HCT116 (cell line): ENCODE results near the gene SEMA3B. TPM values are rescaled to one million over a fixed set of nuclear protein-coding genes. Genes with fewer than 3 reads are reported as not detected.

Experiments used
- ATAC-seq: fragments of 200-7000 bp; cut with Tn5 transposase; 2 replicates; pipeline ENCODE4 v1.9.1; 2020; ENCODE audit warnings: mild to moderate bottlenecking, moderate library complexity
- BruUV-seq: library from RNA; stranded (reverse); fragments of 400-500 nt; replicated peaks from 2 replicates; lab custom pipeline; 2021; lab: Mats Ljungman, UMichigan
- CTCF ChIA-PET: fragments of 300-600 bp; sonication (Branson Sonifier 250); formaldehyde crosslinking; loops from one replicate; lab custom pipeline; 2021; ENCODE audit warnings: antibody characterized with exemption; lab: Charles Lee
- POLR2A ChIA-PET: fragments of 300-600, 350-600 bp; sonication (Branson Sonifier 250); formaldehyde crosslinking; loops from one replicate; lab custom pipeline; 2021; ENCODE audit warnings: antibody characterized with exemption; lab: Charles Lee
- RAD21 ChIA-PET, 2 experiments: fragments of 300-600 bp; sonication (Branson Sonifier 250); formaldehyde crosslinking; loops; one replicate each; lab custom pipeline; 2023; ENCODE audit warnings: low total read pairs in 2 of 2; ENCODE audit not compliant: uncharacterized antibody in 2 of 2, unreplicated experiment in 2 of 2, low non-redundant PET in 1 of 2; lab: Charles Lee
- DNase-seq: peaks from one replicate; pipeline ENCODE4 v3.0.0-alpha.2; 2010; ENCODE audit warnings: low read depth, low spot score
- H2AFZ ChIP-seq: fragments of 200-600 bp; shearing (Covaris generic), sonication (generic); 2 replicates; pipeline ENCODE4 v1.6.1; 2017; ENCODE audit warnings: low read depth, mixed run types, mixed read lengths, antibody characterized with exemption, low read length; ENCODE audit not compliant: poor library complexity, severe bottlenecking
- H3K27ac ChIP-seq: 2 replicates; pipeline ENCODE4 v1.5.1; 2012; ENCODE audit warnings: low read depth, low read length
- H3K27me3 ChIP-seq: fragments of 200-600 bp; sonication (generic); 2 replicates; pipeline ENCODE4 v1.6.1; 2016; ENCODE audit warnings: mixed run types, low read length, mixed read lengths; ENCODE audit not compliant: insufficient read depth
- H3K36me3 ChIP-seq, 2 experiments: fragments of 200-500 bp in 1 of 2; fragments of 200-600 bp in 1 of 2; sonication (Bioruptor generic) in 1 of 2; sonication (generic) in 1 of 2; 2 replicates each; pipeline versions ENCODE4 v1.5.1 to v1.6.1; 2014 to 2016; ENCODE audit warnings: low read length in 2 of 2, inconsistent platforms in 1 of 2, mixed read lengths in 1 of 2, mixed run types in 1 of 2; ENCODE audit not compliant: insufficient read depth in 2 of 2, control insufficient read depth in 1 of 2
- H3K4me1 ChIP-seq, 2 experiments: fragments of 200-600 bp in 1 of 2; sonication (generic) in 1 of 2; 2 replicates each; pipeline versions ENCODE4 v1.5.1 to v1.6.1; 2012 to 2017; ENCODE audit warnings: low read length in 2 of 2, inconsistent platforms in 1 of 2, mild to moderate bottlenecking in 1 of 2, mixed read lengths in 1 of 2, mixed run types in 1 of 2, moderate library complexity in 1 of 2; ENCODE audit not compliant: insufficient read depth in 2 of 2, control insufficient read depth in 1 of 2
- H3K4me2 ChIP-seq: fragments of 200-600 bp; sonication (generic); 2 replicates; pipeline ENCODE4 v1.6.1; 2017; ENCODE audit warnings: mixed run types, low read length, mixed read lengths
- H3K4me3 ChIP-seq, 2 experiments: fragments of 200-600 bp in 1 of 2; sonication (generic) in 1 of 2; replicated peaks in 1 of 2; 2 replicates each; pipeline ENCODE4 v1.5.1; 2011 to 2016; ENCODE audit warnings: low read length in 2 of 2, control low read depth in 1 of 2, low read depth in 1 of 2, mild to moderate bottlenecking in 1 of 2, mixed read lengths in 1 of 2, mixed run types in 1 of 2
- H3K79me2 ChIP-seq: fragments of 200-600 bp; sonication (generic); 2 replicates; pipeline ENCODE4 v1.6.1; 2017; ENCODE audit warnings: mild to moderate bottlenecking, mixed run types, low read length, moderate library complexity, mixed read lengths; ENCODE audit not compliant: insufficient read depth
- H3K9ac ChIP-seq: fragments of 200-600 bp; sonication (generic); 2 replicates; pipeline ENCODE4 v1.6.1; 2016; ENCODE audit warnings: low read length, mixed read lengths
- H3K9me2 ChIP-seq: fragments of 200-600 bp; sonication (generic), shearing (Covaris generic); 2 replicates; pipeline ENCODE4 v1.6.1; 2017; ENCODE audit warnings: mixed run types, mild to moderate bottlenecking, moderate library complexity; ENCODE audit not compliant: insufficient read depth
- H3K9me3 ChIP-seq, 2 experiments: fragments of 200-500 bp in 1 of 2; fragments of 200-600 bp in 1 of 2; sonication (Bioruptor generic) in 1 of 2; sonication (generic) in 1 of 2; 2 replicates each; pipeline ENCODE4 v1.6.1; 2014 to 2017; ENCODE audit warnings: low read length in 2 of 2, mixed read lengths in 2 of 2, inconsistent platforms in 1 of 2, low read depth in 1 of 2, mild to moderate bottlenecking in 1 of 2, mixed run types in 1 of 2, moderate library complexity in 1 of 2; ENCODE audit not compliant: control insufficient read depth in 1 of 2, insufficient read depth in 1 of 2
- H4K20me1 ChIP-seq: fragments of 200-600 bp; sonication (generic), shearing (Covaris generic); 2 replicates; pipeline ENCODE4 v1.6.1; 2017; ENCODE audit warnings: mixed run types, mild to moderate bottlenecking, moderate library complexity; ENCODE audit not compliant: insufficient read depth
- CBX3 ChIP-seq: IDR thresholded peaks from 2 replicates; pipeline ENCODE4 v1.6.1; 2012; ENCODE audit warnings: low read depth
- EGR1 ChIP-seq: IDR thresholded peaks from 2 replicates; pipeline ENCODE4 v1.6.1; 2012; ENCODE audit warnings: low read depth
- EZH2 ChIP-seq: fragments of 200-600 bp; sonication (generic); IDR thresholded peaks from 2 replicates; pipeline ENCODE4 v1.6.1; 2017; ENCODE audit warnings: antibody characterized with exemption, mixed run types
- EZH2phosphoT487 ChIP-seq: fragments of 200-600 bp; IDR thresholded peaks from 2 replicates; pipeline ENCODE4 v1.6.1; 2018; ENCODE audit warnings: antibody characterized with exemption, borderline replicate concordance
- FOSL1 ChIP-seq: IDR thresholded peaks from 2 replicates; pipeline ENCODE4 v1.6.1; 2012; ENCODE audit warnings: low read depth
- JUND ChIP-seq: IDR thresholded peaks from 2 replicates; pipeline ENCODE4 v1.6.1; 2012
- POLR2A ChIP-seq: IDR thresholded peaks from 2 replicates; pipeline ENCODE4 v1.7.0; 2011; ENCODE audit warnings: borderline replicate concordance; ENCODE audit not compliant: insufficient read depth, insufficient read length; ENCODE audit errors: extremely low read depth
- POLR2AphosphoS5 ChIP-seq: IDR thresholded peaks from 2 replicates; pipeline ENCODE4 v1.6.1; 2011; ENCODE audit warnings: mild to moderate bottlenecking, low read depth, low read length, moderate library complexity
- TCF7L2 ChIP-seq: IDR thresholded peaks from 2 replicates; pipeline ENCODE4 v1.7.0; 2011; ENCODE audit warnings: borderline replicate concordance, inconsistent platforms; ENCODE audit not compliant: insufficient read depth, insufficient read length; ENCODE audit errors: extremely low read depth
- ZBTB33 ChIP-seq: IDR thresholded peaks from 2 replicates; pipeline ENCODE4 v1.6.1; 2011; ENCODE audit warnings: mild to moderate bottlenecking, low read length, moderate library complexity; ENCODE audit not compliant: insufficient replicate concordance; ENCODE audit errors: extremely low read depth
- ZNF274 ChIP-seq: fragments of 200-500 bp; sonication (Bioruptor generic); IDR thresholded peaks from 2 replicates; pipeline ENCODE4 v1.6.1; 2014; ENCODE audit warnings: mild to moderate bottlenecking, low read depth, low read length, inconsistent platforms
- intact Hi-C: fragments of 100-400 bp; cut with micrococcal nuclease; formaldehyde crosslinking; loops from 2 replicates; pipeline ENCODE4 v1.10.0; 2022
- total RNA-seq: library from RNA; stranded (reverse); gene quantifications from one replicate; pipeline ENCODE4 v1.2.1, GENCODE V29; 2021; ENCODE audit not compliant: unreplicated experiment
- TF ChIP-seq, protein P1 (sequence below): IDR thresholded peaks from 2 replicates; pipeline ENCODE4 v1.6.1; 2012

The SEMA3B gene
- total RNA-seq, 1 experiment from 2014 or later: 46.2 TPM

GRCh38 chr3:50299638-50299928 lies 30.6 kb downstream of the SEMA3B start:
- Histone ChIP-seq H3K27ac (peak overlapping the region; percentile 73), H4K20me1 (no peaks in the 10 kb centered on the region), H3K9ac (peak overlapping the region; percentile 72), H3K9me3 (no peaks in the 10 kb centered on the region), H3K36me3 (no peaks in the 10 kb centered on the region), H3K4me1 (peaks cover 21 to 49% of the 10 kb centered on the region in 2 experiments), H3K79me2 (peaks cover 3% of the 10 kb centered on the region; the same call in 1 of the 2 replicates), H3K9me2 (no peaks in the 10 kb centered on the region), H3K27me3 (no peaks in the 10 kb centered on the region), H3K4me3 (peak overlapping the region; percentile 48 to 92), H2AFZ (no peak overlapping the region), H3K4me2 (peak overlapping the region; percentile 97)
- ChIA-PET CTCF (interaction anchor here (0.9 to 1.4 kb wide), 8 partner anchors 18 to 71 kb away, joined by 3 to 9 read pairs (median 5); partner anchors contain the start of gene TUSC2), RAD21 (interaction anchor here (0.5 to 1.3 kb wide), 8 partner anchors 13 to 1178 kb away, joined by 3 to 5 read pairs (median 4); no protein-coding TSS in a partner anchor), POLR2A (interaction anchor here (0.6 to 2.0 kb wide), 10 partner anchors 16 to 105 kb away, joined by 3 to 12 read pairs (median 4); partner anchors contain the start of genes GNAI2, RASSF1 and TUSC2)
- intact Hi-C loops: no loop called here
- no peak for DNase-seq
- BruUV-seq: no TSS peak
- TF ChIP-seq FOSL1: no peak
- TF ChIP-seq EZH2phosphoT487: no peak
- no peak for TF ChIP-seq JUND
- ATAC-seq: no peak

DNA sequence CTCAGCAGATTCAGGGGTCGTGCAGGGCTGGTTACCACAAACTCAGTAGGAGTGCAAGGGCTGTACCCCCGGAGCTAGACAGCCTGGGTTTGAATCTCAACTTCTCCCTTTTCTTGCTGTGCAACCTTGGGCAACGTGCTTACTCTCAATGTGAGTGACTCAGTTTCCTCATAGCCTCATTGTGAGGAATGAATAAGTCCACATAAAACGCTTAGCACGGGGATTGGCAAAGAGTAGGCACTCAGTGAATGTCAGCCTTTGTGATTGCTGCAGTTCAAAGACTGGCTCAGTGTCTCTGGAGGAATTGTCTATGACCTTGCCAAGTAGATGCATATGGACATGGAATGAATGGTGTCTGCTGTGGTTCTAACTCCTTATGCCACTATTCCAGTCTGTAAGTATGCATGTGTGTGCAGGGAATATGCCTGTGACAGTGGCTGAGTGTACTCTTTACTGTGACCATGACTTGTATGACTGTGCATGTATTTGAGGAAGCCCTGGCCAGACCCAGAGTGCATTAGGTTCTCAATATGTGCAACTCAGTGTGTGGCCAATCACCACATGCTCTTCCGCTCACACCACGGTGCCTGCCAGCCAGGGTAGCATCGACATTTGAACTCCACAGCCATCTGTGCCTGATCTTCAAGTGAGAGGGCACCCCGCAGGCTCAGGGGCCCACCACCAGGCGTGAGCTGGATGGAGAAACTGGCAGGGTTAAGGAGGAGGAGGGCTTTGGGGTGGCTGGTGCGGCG lies 31.2 kb downstream of the SEMA3B start:
- Histone ChIP-seq H3K4me3 (peak overlapping the region; percentile 48 to 92), H3K4me1 (peaks cover 21 to 53% of the 10 kb centered on the region in 2 experiments), H3K27me3 (no peaks in the 10 kb centered on the region), H2AFZ (no peak overlapping the region), H3K9ac (peak overlapping the region; percentile 72), H3K79me2 (peaks cover 3% of the 10 kb centered on the region; the same call in 1 of the 2 replicates), H4K20me1 (no peaks in the 10 kb centered on the region), H3K27ac (peak overlapping the region; percentile 73), H3K4me2 (peak overlapping the region; percentile 97), H3K9me3 (no peaks in the 10 kb centered on the region), H3K36me3 (no peaks in the 10 kb centered on the region), H3K9me2 (no peaks in the 10 kb centered on the region)
- BruUV-seq: TSS peak; percentile 92
- ChIA-PET CTCF (interaction anchor here (0.9 to 1.4 kb wide), 8 partner anchors 17 to 72 kb away, joined by 3 to 9 read pairs (median 5); partner anchors contain the start of gene TUSC2), RAD21 (interaction anchor here (0.8 to 1.3 kb wide), 7 partner anchors 17 to 1179 kb away, joined by 3 to 5 read pairs (median 4); no protein-coding TSS in a partner anchor), POLR2A (interaction anchor here (0.6 to 2.0 kb wide), 11 partner anchors 8 to 105 kb away, joined by 3 to 12 read pairs (median 5); partner anchors contain the start of genes GNAI2, IFRD2, RASSF1 and TUSC2)
- ATAC-seq (no peak), DNase-seq (no peak)
- intact Hi-C loops: no loop called here
- TF ChIP-seq EGR1 (no peak), POLR2A (no peak), JUND (no peak), ZBTB33 (no peak), POLR2AphosphoS5 (no peak), FOSL1 (no peak), EZH2 (no peak), CBX3 (no peak), ZNF274 (no peak), TCF7L2 (no peak)
- TF ChIP-seq, protein P1, sequence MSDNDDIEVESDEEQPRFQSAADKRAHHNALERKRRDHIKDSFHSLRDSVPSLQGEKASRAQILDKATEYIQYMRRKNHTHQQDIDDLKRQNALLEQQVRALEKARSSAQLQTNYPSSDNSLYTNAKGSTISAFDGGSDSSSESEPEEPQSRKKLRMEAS: no peak
